ENCODE measurements around the gene S1PR1.
"Not testable (repeated sequence)": the region's sequence is repeated elsewhere in the genome, so short reads cannot be mapped to it uniquely, and the experiment has no call there.

- not testable (repeated sequence) for TF ChIP-seq CTCF (IDR thresholded peaks at IDR 0.05); POLR2A (IDR thresholded peaks at IDR 0.05); POLR2AphosphoS5 (IDR thresholded peaks at IDR 0.05; ENCODE audit: insufficient read depth in 1 of 2, low read depth in 1 of 2)
Observed at GRCh38 chr1:101232182-101232581, 4.6 kb upstream of the S1PR1 start.

Data from vagina (tissue), 2 donors.